Measurements from ENCODE around the gene MAD2L1BP. TPM values are rescaled to one million over a fixed set of nuclear protein-coding genes. Genes with fewer than 3 reads are reported as not detected.

Gene MAD2L1BP
- total and polyA plus RNA-seq, 2 of the 13 experiments (the other 11 are each of a cell fraction or from before 2014, with no cell fraction given), result 54.2 to 55.5 TPM

GRCh38 chr6:43673444-43674084 is 37.9 kb downstream of the MAD2L1BP start:
- FAIRE-seq, result no peak
- BruUV-seq (replicated peaks), result no TSS peak
- CTCF ChIA-PET (ENCODE audit: low intra/inter-chr PET ratio, low total read pairs), result no interaction called here
- Histone ChIP-seq H3K9me3 (ENCODE audit: low read length) (no peaks in the 10 kb centered on the region), H2AFZ (ENCODE audit: low read length) (no peak overlapping the region), H3K4me3 (replicated peaks in 1 of 3; ENCODE audit: insufficient read depth in 1 of 3, low read depth in 2 of 3, low read length in 3 of 3) (no peak overlapping the region), H3K79me2 (ENCODE audit: insufficient read depth, low read length) (no peaks in the 10 kb centered on the region), H4K20me1 (ENCODE audit: insufficient read depth, low read length) (no peaks in the 10 kb centered on the region), H3K27ac (ENCODE audit: extremely low read length, insufficient read depth, low read length) (peak overlapping the region; percentile 39), H3K9ac (ENCODE audit: insufficient read depth, low read depth, low read length) (no peak overlapping the region), H3K27me3 (ENCODE audit: control insufficient read depth in 1 of 2, insufficient read depth in 2 of 2, low read length in 2 of 2) (no peaks in the 10 kb centered on the region), H3K4me1 (ENCODE audit: insufficient read depth, low read length) (peaks cover 54% of the 10 kb centered on the region), H3K4me2 (ENCODE audit: low read depth, low read length) (no peak overlapping the region), H3K36me3 (replicated peaks in 1 of 2; ENCODE audit: control insufficient read depth in 1 of 2, insufficient read depth in 2 of 2, low read length in 2 of 2) (peaks cover 46 to 65% of the 10 kb centered on the region in 2 experiments)
- intact Hi-C loops (cut with micrococcal nuclease; ENCODE audit: unreplicated experiment), result loop anchor here (2.0 kb wide), 1 partner anchor 29 kb away; no protein-coding TSS in a partner anchor
- ATAC-seq, result no peak
- POLR2A ChIA-PET, result interaction anchor here (0.6 to 7.5 kb wide), 6 partner anchors 10 to 154 kb away, joined by 3 to 55 read pairs (median 12); partner anchors contain the start of genes GTPBP2, MAD2L1BP and MRPS18A
- 93% methylated on average over 11 of the region's 15 CpGs for WGBS (ENCODE audit: low lambda C conversion rate)
- in situ Hi-C loops (cut with HindIII; ENCODE audit: extremely low pct_ligation_motif_present, low pct_unique_long_range_greater_than_20kb), result no loop called here
- no peak for DNase-seq (ENCODE audit: low spot score)
- TF ChIP-seq ZNF841 (CRISPR knock-in tag; IDR thresholded peaks at IDR 0.05; ENCODE audit: borderline replicate concordance) (no peak), ZMYM4 (CRISPR knock-in tag; IDR thresholded peaks at IDR 0.05) (no peak; the same call in 1 of the 2 replicates), ZNF687 (CRISPR knock-in tag; IDR thresholded peaks at IDR 0.05) (no peak; the same call in 1 of the 2 replicates), SNAPC4 (CRISPR knock-in tag; IDR thresholded peaks at IDR 0.05) (no peak), GATAD1 (CRISPR knock-in tag; IDR thresholded peaks at IDR 0.05) (no peak), ZNF704 (CRISPR knock-in tag; IDR thresholded peaks at IDR 0.05; ENCODE audit: borderline replicate concordance) (no peak), KDM5B (CRISPR knock-in tag; IDR thresholded peaks at IDR 0.05; ENCODE audit: borderline replicate concordance) (no peak), THRA (CRISPR knock-in tag; IDR thresholded peaks at IDR 0.05; ENCODE audit: borderline replicate concordance) (no peak), PRMT3 (CRISPR knock-in tag; IDR thresholded peaks at IDR 0.05; ENCODE audit: borderline replicate concordance, low read depth) (no peak)
